ENCODE results near the gene LCLAT1. TPM values are rescaled to one million over a fixed set of nuclear protein-coding genes. Genes with fewer than 3 reads are reported as not detected.

The LCLAT1 gene
- total and polyA plus RNA-seq, 2 donors (not counting 1 experiment from before 2014, with no cell fraction given) = 5.1 to 21.9 TPM

GRCh38 chr2:30643674-30644073 is 196.6 kb downstream of the LCLAT1 start:
- Histone ChIP-seq H3K9me3 (ENCODE audit: control extremely low read depth in 1 of 3, control insufficient read depth in 2 of 3, insufficient read depth in 1 of 3, low read length in 2 of 3) (no peaks in the 10 kb centered on the region), H4K20me1 (ENCODE audit: control insufficient read depth, insufficient read depth, low read length, poor library complexity, severe bottlenecking) (no peaks in the 10 kb centered on the region), H3K4me1 (ENCODE audit: control insufficient read depth in 2 of 2, insufficient read depth in 2 of 2, low read length in 2 of 2) (peaks cover 8% of the 10 kb centered on the region in 2 donors), H3K27ac (ENCODE audit: low read length in 2 of 2) (no peak overlapping the region), H3K9ac (ENCODE audit: low read length) (no peak overlapping the region), H3K4me2 (replicated peaks; ENCODE audit: low read depth, low read length, poor library complexity, severe bottlenecking) (no peak overlapping the region), H3K27me3 (replicated peaks in 1 of 4; ENCODE audit: control extremely low read depth in 1 of 4, control insufficient read depth in 3 of 4, insufficient read depth in 4 of 4, low read length in 3 of 4) (no peaks in the 10 kb centered on the region), H3K79me2 (ENCODE audit: control insufficient read depth, insufficient read depth, low read length) (no peaks in the 10 kb centered on the region), H3K4me3 (ENCODE audit: control extremely low read depth in 1 of 5, extremely low read depth in 1 of 5, insufficient read depth in 1 of 5, low read depth in 2 of 5, low read length in 4 of 5) (no peak overlapping the region), H2AFZ (ENCODE audit: insufficient read depth, low read depth, low read length, poor library complexity, severe bottlenecking) (no peak overlapping the region), H3K36me3 (replicated peaks in 1 of 2; ENCODE audit: control extremely low read depth in 1 of 2, control insufficient read depth in 1 of 2, extremely low read depth in 1 of 2, insufficient read depth in 2 of 2, low read length in 1 of 2) (peaks cover 0 to 6% of the 10 kb centered on the region in 2 experiments)
- no CpG with 5 or more reads among the region's 3 CpGs for WGBS (ENCODE audit: insufficient coverage)
- H3K4me3 Mint-ChIP-seq = no peak overlapping the region
- H3K27me3 Mint-ChIP-seq = no peaks in the 10 kb centered on the region
- no peak for DNase-seq
- ChIA-PET POLR2A (no interaction called here), CTCF (no interaction called here)
- no peaks in the 10 kb centered on the region for H3K9me3 Mint-ChIP-seq (ENCODE audit: insufficient read depth)
- peaks cover 15% of the 10 kb centered on the region for H3K4me1 Mint-ChIP-seq
- no peak for TF ChIP-seq CTCF (IDR thresholded peaks at IDR 0.05)
- no peak for TF ChIP-seq EZH2 (IDR thresholded peaks at IDR 0.05; ENCODE audit: borderline replicate concordance, insufficient read depth, low read depth, low read length, poor library complexity, severe bottlenecking)
- intact Hi-C loops (cut with micrococcal nuclease) = no loop called here
- ATAC-seq (ENCODE audit: low read depth) = no peak
- no peak overlapping the region for H3K27ac Mint-ChIP-seq

GRCh38 chr2:30645081-30645744 is 198.2 kb downstream of the LCLAT1 start:
- DNase-seq (no peak), ATAC-seq (ENCODE audit: low read depth) (no peak)
- POLR2A ChIA-PET = no interaction called here
- Histone ChIP-seq H3K4me2 (replicated peaks; ENCODE audit: low read depth, low read length, poor library complexity, severe bottlenecking) (no peak overlapping the region), H3K9ac (ENCODE audit: low read length) (no peak overlapping the region), H3K27me3 (replicated peaks in 1 of 4; ENCODE audit: control extremely low read depth in 1 of 4, control insufficient read depth in 3 of 4, insufficient read depth in 4 of 4, low read length in 3 of 4) (no peaks in the 10 kb centered on the region), H4K20me1 (ENCODE audit: control insufficient read depth, insufficient read depth, low read length, poor library complexity, severe bottlenecking) (no peaks in the 10 kb centered on the region), H2AFZ (ENCODE audit: insufficient read depth, low read depth, low read length, poor library complexity, severe bottlenecking) (no peak overlapping the region), H3K27ac (ENCODE audit: low read length in 2 of 2) (no peak overlapping the region), H3K4me3 (ENCODE audit: control extremely low read depth in 1 of 5, extremely low read depth in 1 of 5, insufficient read depth in 1 of 5, low read depth in 2 of 5, low read length in 4 of 5) (no peak overlapping the region), H3K36me3 (replicated peaks in 1 of 2; ENCODE audit: control extremely low read depth in 1 of 2, control insufficient read depth in 1 of 2, extremely low read depth in 1 of 2, insufficient read depth in 2 of 2, low read length in 1 of 2) (peaks cover 0 to 2% of the 10 kb centered on the region in 2 experiments), H3K9me3 (ENCODE audit: control extremely low read depth in 1 of 3, control insufficient read depth in 2 of 3, insufficient read depth in 1 of 3, low read length in 2 of 3) (no peaks in the 10 kb centered on the region), H3K4me1 (ENCODE audit: control insufficient read depth in 2 of 2, insufficient read depth in 2 of 2, low read length in 2 of 2) (peaks cover 8% of the 10 kb centered on the region in 2 donors), H3K79me2 (ENCODE audit: control insufficient read depth, insufficient read depth, low read length) (no peaks in the 10 kb centered on the region)
- no peak overlapping the region for H3K4me3 Mint-ChIP-seq
- 100% methylated on average over 1 of the region's 3 CpGs for WGBS (ENCODE audit: insufficient coverage)
- no peaks in the 10 kb centered on the region for H3K27me3 Mint-ChIP-seq
- intact Hi-C loops (cut with micrococcal nuclease) = no loop called here
- H3K9me3 Mint-ChIP-seq (ENCODE audit: insufficient read depth) = no peaks in the 10 kb centered on the region
- TF ChIP-seq EZH2 (IDR thresholded peaks at IDR 0.05; ENCODE audit: borderline replicate concordance, insufficient read depth, low read depth, low read length, poor library complexity, severe bottlenecking) (no peak), CTCF (IDR thresholded peaks at IDR 0.05) (no peak)
- CTCF ChIA-PET = no interaction called here
- no peak overlapping the region for H3K27ac Mint-ChIP-seq
- H3K4me1 Mint-ChIP-seq = peaks cover 13% of the 10 kb centered on the region

Measured in B cell (primary cell).